HepG2 (cell line): ENCODE data around the gene DARS2. TPM values are rescaled to one million over a fixed set of nuclear protein-coding genes. Genes with fewer than 3 reads are reported as not detected.

Source experiments
- ATAC-seq: fragments of 200-7000 bp; cut with Tn5 transposase; 3 replicates; pipeline ENCODE4 v1.9.1; 2020; ENCODE audit warnings: mild to moderate bottlenecking, moderate library complexity
- Bru-seq: library from RNA; stranded (reverse); fragments of 400-500 nt; gene quantifications from one replicate; lab custom pipeline; 2021; lab: Mats Ljungman, UMichigan
- BruChase-seq, 2 experiments: library from RNA; stranded (reverse); fragments of 400-500 nt; gene quantifications; one replicate each; lab custom pipeline; 2021; lab: Mats Ljungman, UMichigan
- BruUV-seq: library from RNA; stranded (reverse); fragments of 400-500 nt; replicated peaks from 2 replicates; lab custom pipeline; 2021; lab: Mats Ljungman, UMichigan
- CTCF ChIA-PET: fragments of 300-600 bp; formaldehyde crosslinking; extraction: SDS; loops from one replicate; lab custom pipeline; 2021; ENCODE audit warnings: low total read pairs, inconsistent platforms, low intra/inter-chr PET ratio; lab: Yijun Ruan, JAX
- POLR2A ChIA-PET: fragments of 350-600 bp; sonication (Branson Sonifier 250); formaldehyde crosslinking; loops from one replicate; lab custom pipeline; 2020; ENCODE audit warnings: antibody characterized with exemption, inconsistent platforms; lab: Yijun Ruan, JAX
- DNase-seq: peaks from one replicate; pipeline ENCODE4 v3.0.0-alpha.2; 2015; ENCODE audit warnings: low spot score
- FAIRE-seq: peaks from 3 replicates; lab custom pipeline; 2011; peaks lifted over from hg19 to GRCh38; lab: Jason Lieb, UNC
- H2AFZ ChIP-seq: one replicate; pipeline ENCODE4 v1.6.1; 2011; ENCODE audit warnings: low read length, inconsistent platforms
- H3K27ac ChIP-seq: fragments of 300-600 bp; 3 replicates; pipeline ENCODE4 v1.8.0; 2011; ENCODE audit warnings: mixed run types, mild to moderate bottlenecking, mixed read lengths, low read length, inconsistent platforms; ENCODE audit not compliant: insufficient read depth; ENCODE audit errors: extremely low read length
- H3K27me3 ChIP-seq, 2 experiments: fragments of 200-600 bp in 1 of 2; 2 replicates in 1 of 2; 3 replicates in 1 of 2; pipeline versions ENCODE4 v1.6.0 to v1.8.0; 2011; ENCODE audit warnings: low read length in 2 of 2, mild to moderate bottlenecking in 2 of 2, moderate library complexity in 2 of 2, inconsistent platforms in 1 of 2; ENCODE audit not compliant: insufficient read depth in 2 of 2, control insufficient read depth in 1 of 2
- H3K36me3 ChIP-seq, 2 experiments: fragments of 200-600 bp in 1 of 2; replicated peaks in 1 of 2; 2 replicates in 1 of 2; 3 replicates in 1 of 2; pipeline versions ENCODE4 v1.5.1 to v1.8.0; 2011; ENCODE audit warnings: low read length in 2 of 2, inconsistent platforms in 1 of 2; ENCODE audit not compliant: insufficient read depth in 2 of 2, control insufficient read depth in 1 of 2
- H3K4me1 ChIP-seq: 2 replicates; pipeline ENCODE4 v1.5.1; 2012; ENCODE audit warnings: low read length, inconsistent platforms; ENCODE audit not compliant: insufficient read depth
- H3K4me2 ChIP-seq: 2 replicates; pipeline ENCODE4 v1.6.0; 2011; ENCODE audit warnings: low read depth, low read length, inconsistent platforms
- H3K4me3 ChIP-seq, 3 experiments: fragments of 200-600 bp in 1 of 3; sonication (generic), shearing (Covaris generic) in 1 of 3; replicated peaks in 1 of 3; 2 replicates each; pipeline ENCODE4 v1.5.1; 2011 to 2016; ENCODE audit warnings: low read length in 3 of 3, inconsistent platforms in 2 of 3, low read depth in 2 of 3, mild to moderate bottlenecking in 2 of 3, control low read depth in 1 of 3, mixed read lengths in 1 of 3; ENCODE audit not compliant: insufficient read depth in 1 of 3
- H3K79me2 ChIP-seq: one replicate; pipeline ENCODE4 v1.6.1; 2011; ENCODE audit warnings: low read length, inconsistent platforms; ENCODE audit not compliant: insufficient read depth
- H3K9ac ChIP-seq: 2 replicates; pipeline ENCODE4 v1.6.0; 2011; ENCODE audit warnings: mild to moderate bottlenecking, low read depth, low read length, inconsistent platforms; ENCODE audit not compliant: insufficient read depth
- H3K9me3 ChIP-seq: 2 replicates; pipeline ENCODE4 v1.5.1; 2012; ENCODE audit warnings: mild to moderate bottlenecking, low read length
- H4K20me1 ChIP-seq: 2 replicates; pipeline ENCODE4 v1.6.0; 2011; ENCODE audit warnings: inconsistent platforms, mild to moderate bottlenecking, low read length, moderate library complexity; ENCODE audit not compliant: insufficient read depth
- ATF7-NPFF ChIP-seq: sonication (generic); formaldehyde crosslinking; IDR thresholded peaks from 2 replicates; pipeline ENCODE4 v1.8.1; 2023; ENCODE audit warnings: mild to moderate bottlenecking, low read depth, missing genetic modification reagents, moderate library complexity
- HES4 ChIP-seq: sonication (generic); formaldehyde crosslinking; IDR thresholded peaks from 2 replicates; pipeline ENCODE4 v1.9.0; 2021; ENCODE audit warnings: mild to moderate bottlenecking, missing genetic modification reagents, borderline replicate concordance
- MNT ChIP-seq: fragments of 450-650 bp; IDR thresholded peaks from 2 replicates; pipeline ENCODE4 v1.6.1; 2016
- RBM22 ChIP-seq: fragments of 200-400 bp; formaldehyde crosslinking; optimal IDR thresholded peaks from 2 replicates; pipeline ENCODE3; 2017; ENCODE audit warnings: mild to moderate bottlenecking, low read length, moderate library complexity
- SCMH1 ChIP-seq: sonication (generic); formaldehyde crosslinking; IDR thresholded peaks from 2 replicates; pipeline ENCODE4 v1.9.0; 2021; ENCODE audit warnings: missing genetic modification reagents, mild to moderate bottlenecking, borderline replicate concordance
- SMC3 ChIP-seq: IDR thresholded peaks from 2 replicates; pipeline ENCODE4 v1.6.1; 2011; ENCODE audit warnings: low read length, improper control_type of control experiment
- TBP ChIP-seq: sonication (generic); formaldehyde crosslinking; IDR thresholded peaks from 2 replicates; pipeline ENCODE4 v1.5.0; 2020; ENCODE audit warnings: missing genetic modification reagents
- ZMAT3 ChIP-seq: sonication (generic); formaldehyde crosslinking; conservative IDR thresholded peaks from 2 replicates; pipeline ENCODE4 v1.7.0; 2021; ENCODE audit warnings: missing genetic modification reagents
- ZNF75D ChIP-seq: sonication (generic); formaldehyde crosslinking; IDR thresholded peaks from 2 replicates; pipeline ENCODE4 v1.8.1; 2023; ENCODE audit warnings: missing genetic modification reagents, mild to moderate bottlenecking, borderline replicate concordance
- ZSCAN22 ChIP-seq: sonication (generic); formaldehyde crosslinking; IDR thresholded peaks from 2 replicates; pipeline ENCODE4 v1.4.0; 2020; ENCODE audit warnings: mild to moderate bottlenecking, missing genetic modification reagents
- WGBS: methylation state at CpG from one replicate; pipeline ENCODE4 v1.1.6; 2017; ENCODE audit warnings: low lambda C conversion rate; 5-methylcytosine and 5-hydroxymethylcytosine counted together
- in situ Hi-C: cut with HindIII; loops from 2 replicates; pipeline ENCODE4 v1.10.0; 2017; ENCODE audit warnings: low pct_unique_long_range_greater_than_20kb; ENCODE audit not compliant: extremely low pct_ligation_motif_present
- intact Hi-C: fragments of 100-400 bp; cut with micrococcal nuclease; formaldehyde crosslinking; loops from one replicate; pipeline ENCODE4 v1.10.0; 2022; ENCODE audit not compliant: unreplicated experiment
- long read RNA-seq, 2 experiments: library from RNA in 1 of 2; library from polyadenylated mRNA in 1 of 2; stranded (forward) in 1 of 2; unstranded in 1 of 2; transcript quantifications; one replicate each; pipeline ENCODE4 v2.0.0, GENCODE V29; 2019 to 2022
- polyA minus RNA-seq, 3 experiments: library from RNA; depleted of rRNA, polyadenylated mRNA; stranded (reverse); fragments of >200 nt; gene quantifications; 2 replicates each; pipeline ENCODE4 v1.2.3, GENCODE V29; 2011; ENCODE audit warnings: low replicate concordance in 1 of 3
- polyA plus RNA-seq, 8 experiments: library from polyadenylated mRNA; depleted of rRNA in 3 of 8; stranded (reverse) in 7 of 8; unstranded in 1 of 8; fragments of >200 nt; fragmentation: Illumina TruSeq in 4 of 8; extraction: Trizol in 4 of 8; gene quantifications; 2 replicates each; pipeline versions ENCODE4 v1.2.1 to v1.2.3, GENCODE V29; 2011 to 2016; ENCODE audit warnings: low read depth in 4 of 8, missing spikeins in 1 of 8, mixed read lengths in 1 of 8; ENCODE audit not compliant: insufficient read depth in 1 of 8
- total RNA-seq, 5 experiments: library from RNA; depleted of rRNA; stranded (reverse); fragments of >200 nt; fragmentation: Illumina TruSeq; extraction: Trizol; gene quantifications; 2 replicates each; pipeline ENCODE4 v1.2.3, GENCODE V29; 2016; ENCODE audit warnings: low read depth in 1 of 5
- TF ChIP-seq, protein P1 (sequence below): IDR thresholded peaks from 2 replicates; pipeline ENCODE4 v1.6.1; 2012; ENCODE audit warnings: low read depth, low read length, improper control_type of control experiment

DARS2 gene, protein sequence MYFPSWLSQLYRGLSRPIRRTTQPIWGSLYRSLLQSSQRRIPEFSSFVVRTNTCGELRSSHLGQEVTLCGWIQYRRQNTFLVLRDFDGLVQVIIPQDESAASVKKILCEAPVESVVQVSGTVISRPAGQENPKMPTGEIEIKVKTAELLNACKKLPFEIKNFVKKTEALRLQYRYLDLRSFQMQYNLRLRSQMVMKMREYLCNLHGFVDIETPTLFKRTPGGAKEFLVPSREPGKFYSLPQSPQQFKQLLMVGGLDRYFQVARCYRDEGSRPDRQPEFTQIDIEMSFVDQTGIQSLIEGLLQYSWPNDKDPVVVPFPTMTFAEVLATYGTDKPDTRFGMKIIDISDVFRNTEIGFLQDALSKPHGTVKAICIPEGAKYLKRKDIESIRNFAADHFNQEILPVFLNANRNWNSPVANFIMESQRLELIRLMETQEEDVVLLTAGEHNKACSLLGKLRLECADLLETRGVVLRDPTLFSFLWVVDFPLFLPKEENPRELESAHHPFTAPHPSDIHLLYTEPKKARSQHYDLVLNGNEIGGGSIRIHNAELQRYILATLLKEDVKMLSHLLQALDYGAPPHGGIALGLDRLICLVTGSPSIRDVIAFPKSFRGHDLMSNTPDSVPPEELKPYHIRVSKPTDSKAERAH
- 27.7 and 45.4 TPM in 2 replicates for total RNA-seq (2016; rRNA removed; fragmentation: Illumina TruSeq; extraction: Trizol)
- 4.1 and 4.2 TPM in 2 replicates for total RNA-seq (2016; cell fraction: cytosol; rRNA removed; fragmentation: Illumina TruSeq; extraction: Trizol; ENCODE audit: low read depth)
- total RNA-seq (2016; cell fraction: insoluble cytoplasmic fraction; rRNA removed; fragmentation: Illumina TruSeq; extraction: Trizol), result 28.4 and 45.5 TPM in 2 replicates
- 7.9 and 9.7 TPM in 2 replicates for total RNA-seq (2016; cell fraction: membrane; rRNA removed; fragmentation: Illumina TruSeq; extraction: Trizol)
- 21.0 and 21.8 TPM in 2 replicates for total RNA-seq (2016; cell fraction: nucleus; rRNA removed; fragmentation: Illumina TruSeq; extraction: Trizol)
- 14.3 and 17.6 TPM in 2 replicates for polyA plus RNA-seq (2011; rRNA removed)
- polyA plus RNA-seq (2011; cell fraction: cytosol; rRNA removed), result 10.0 and 12.6 TPM in 2 replicates
- polyA plus RNA-seq (2011; cell fraction: nucleus; rRNA removed), result 11.5 and 12.4 TPM in 2 replicates
- 8.7 and 15.5 TPM in 2 replicates for polyA plus RNA-seq (2012)
- 1.4 TPM in 2 replicates for polyA plus RNA-seq (2016; cell fraction: cytosol; fragmentation: Illumina TruSeq; extraction: Trizol; ENCODE audit: low read depth)
- 43.8 and 44.7 TPM in 2 replicates for polyA plus RNA-seq (2016; cell fraction: insoluble cytoplasmic fraction; fragmentation: Illumina TruSeq; extraction: Trizol; ENCODE audit: low read depth)
- polyA plus RNA-seq (2016; cell fraction: membrane; fragmentation: Illumina TruSeq; extraction: Trizol; ENCODE audit: low read depth), result 3.6 and 4.6 TPM in 2 replicates
- polyA plus RNA-seq (2016; cell fraction: nucleus; fragmentation: Illumina TruSeq; extraction: Trizol; ENCODE audit: insufficient read depth, low read depth), result 20.8 and 21.4 TPM in 2 replicates
- polyA minus RNA-seq (2011; rRNA and poly(A)+ RNA removed; ENCODE audit: low replicate concordance), result 23.7 and 62.2 TPM in 2 replicates
- polyA minus RNA-seq (2011; cell fraction: cytosol; rRNA and poly(A)+ RNA removed), result 16.4 and 18.7 TPM in 2 replicates
- polyA minus RNA-seq (2011; cell fraction: nucleus; rRNA and poly(A)+ RNA removed), result 25.4 and 29.5 TPM in 2 replicates
- Bru-seq, nascent RNA, result percentile 53 among the genes with signal in this experiment
- percentile 57 among the genes with signal in this experiment for BruChase-seq, experiment 1, labeled RNA remaining after a 6-hour chase
- BruChase-seq, experiment 2, labeled RNA remaining after a 2-hour chase, result percentile 51 among the genes with signal in this experiment
- long read RNA-seq, experiment 1, transcript DARS2-201 (17 exons, 3,441 nt), result major isoform, 14 of 25 reads
- long read RNA-seq, experiment 1, partial matches to known transcripts, result 6 of 25 reads
- long read RNA-seq, experiment 1, other reads (novel, unspliced or antisense), result 2 of 25 reads
- long read RNA-seq, experiment 2, transcript DARS2-201 (17 exons, 3,441 nt), result major isoform, 10 of 17 reads
- long read RNA-seq, experiment 2, partial matches to known transcripts, result 3 of 17 reads
- long read RNA-seq, experiment 2, other reads (novel, unspliced or antisense), result 4 of 17 reads

DNA sequence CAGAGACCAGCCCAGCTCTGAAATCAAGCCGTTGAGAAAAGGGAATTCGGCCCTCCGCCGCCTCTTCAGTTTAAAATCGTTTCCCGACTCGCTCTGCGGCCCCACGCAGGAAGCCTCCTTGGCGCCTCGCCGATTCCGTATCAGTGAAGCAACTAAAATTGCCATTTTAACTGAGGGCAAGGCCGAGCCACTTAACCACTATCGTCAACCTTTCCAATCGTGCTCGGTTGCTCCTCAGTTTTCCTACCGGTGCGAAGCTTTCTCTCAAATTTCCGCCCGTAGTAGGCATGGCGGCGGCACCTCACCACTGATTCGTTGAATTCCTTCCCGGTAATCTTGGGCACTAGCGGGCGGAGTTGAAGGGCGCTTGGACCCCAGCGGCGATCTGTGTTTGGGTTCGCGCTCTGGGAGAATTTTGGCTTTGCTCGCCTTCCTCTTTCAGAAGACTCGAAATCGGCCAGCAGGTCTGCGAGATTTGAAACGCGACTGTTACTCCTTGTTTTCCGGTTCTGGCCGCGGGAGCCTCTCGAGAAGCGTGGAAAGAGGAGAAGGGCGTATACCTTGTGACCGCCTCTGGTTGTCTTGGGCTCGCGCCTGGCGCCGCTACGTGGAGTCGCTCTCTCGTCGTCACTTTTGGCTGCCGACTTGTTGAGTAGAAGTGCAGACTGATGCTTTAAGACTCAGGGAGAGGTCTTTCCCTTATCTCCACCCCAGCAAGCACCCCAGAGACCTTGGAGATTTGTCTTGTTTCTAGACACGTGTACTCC, at the start of gene DARS2, which contains the start of gene CENPL:
Gene DARS2, plus strand, starts transcription at position 359 of the 767 bp plus-strand sequence. CDS start 557 bp downstream, outside the sequence.
Gene CENPL, minus strand, starts transcription at position 569 of the 767 bp plus-strand sequence. CDS start 13,584 bp downstream, outside the sequence.
- Histone ChIP-seq H3K9ac (peak within 1 kb of the TSS; percentile 87), H3K4me2 (peak within 1 kb of the TSS; percentile 79), H3K4me3 (peak within 1 kb of the TSS; percentile 69 to 99 (median 80)), H3K79me2 (peaks cover 40% of the 10 kb centered on the region), H2AFZ (peak within 1 kb of the TSS; percentile 96), H3K9me3 (no peaks in the 10 kb centered on the region), H3K27ac (peak within 1 kb of the TSS; percentile 89), H3K27me3 (no peaks in the 10 kb centered on the region; a peak in 1 of 5 replicates), H4K20me1 (no peaks in the 10 kb centered on the region), H3K36me3 (no peaks in the 10 kb centered on the region), H3K4me1 (peaks cover 45% of the 10 kb centered on the region)
- DNase-seq (peak; percentile 96), FAIRE-seq (peak; percentile 81), ATAC-seq (peak; percentile 94)
- POLR2A ChIA-PET, result interaction anchor here (0.8 to 3.2 kb wide), 4 partner anchors 30 to 348 kb away, joined by 3 to 20 read pairs (median 6); partner anchors contain the start of genes GAS5, KLHL20, PRDX6 and ZBTB37
- intact Hi-C loops, result loop anchor here (1.0 to 10.0 kb wide), 5 partner anchors 109 to 1080 kb away; no protein-coding TSS in a partner anchor
- in situ Hi-C loops, result loop anchor here (5.0 to 25.0 kb wide), 3 partner anchors 110 to 1087 kb away; partner anchors contain the start of gene KLHL20
- whole genome bisulfite sequencing, result under 1% methylated on average over 47 of the region's 55 CpGs
- TSS peak; percentile 88 for BruUV-seq
- CTCF ChIA-PET, result interaction anchor here (1.0 kb wide), 1 partner anchor 133 kb away, joined by 3 read pairs; no protein-coding TSS in a partner anchor
- TF ChIP-seq MNT (peak; percentile 50), ZMAT3 (CRISPR knock-in tag) (no peak; the same call in 1 of the 2 replicates), TBP (CRISPR knock-in tag) (no peak), SMC3 (no peak), ZNF75D (CRISPR knock-in tag) (no peak), RBM22 (no peak), ATF7-NPFF (peak; percentile 49; the same call in 1 of the 2 replicates), ZSCAN22 (no peak), SCMH1 (CRISPR knock-in tag) (no peak), HES4 (CRISPR knock-in tag) (0 out of 2 replicates have a peak, but pooled peaks have one; percentile 27)
- TF ChIP-seq, protein P1, sequence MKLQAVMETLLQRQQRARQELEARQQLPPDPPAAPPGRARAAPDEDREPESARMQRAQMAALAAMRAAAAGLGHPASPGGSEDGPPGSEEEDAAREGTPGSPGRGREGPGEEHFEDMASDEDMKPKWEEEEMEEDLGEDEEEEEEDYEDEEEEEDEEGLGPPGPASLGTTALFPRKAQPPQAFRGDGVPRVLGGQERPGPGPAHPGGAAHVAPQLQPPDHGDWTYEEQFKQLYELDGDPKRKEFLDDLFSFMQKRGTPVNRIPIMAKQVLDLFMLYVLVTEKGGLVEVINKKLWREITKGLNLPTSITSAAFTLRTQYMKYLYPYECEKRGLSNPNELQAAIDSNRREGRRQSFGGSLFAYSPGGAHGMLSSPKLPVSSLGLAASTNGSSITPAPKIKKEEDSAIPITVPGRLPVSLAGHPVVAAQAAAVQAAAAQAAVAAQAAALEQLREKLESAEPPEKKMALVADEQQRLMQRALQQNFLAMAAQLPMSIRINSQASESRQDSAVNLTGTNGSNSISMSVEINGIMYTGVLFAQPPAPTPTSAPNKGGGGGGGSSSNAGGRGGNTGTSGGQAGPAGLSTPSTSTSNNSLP, result no peak
